ENCODE results near the gene MFAP3. TPM values are rescaled to one million over a fixed set of nuclear protein-coding genes. Genes with fewer than 3 reads are reported as not detected.
"Not testable (repeated sequence)": the region's sequence is repeated elsewhere in the genome, so short reads cannot be mapped to it uniquely, and the experiment has no call there.

MFAP3 gene
- total and polyA plus RNA-seq, 2 donors (not counting 3 experiments of a cell fraction or from before 2014, with no cell fraction given), result 19.5 to 35.3 TPM

GRCh38 chr5:154015071-154015693, 23.6 kb upstream of the MFAP3 start:
- intact Hi-C loops (cut with micrococcal nuclease), result no loop called here
- DNase-seq (ENCODE audit: low read depth, low spot score), result peak; percentile 24

GRCh38 chr5:154018919-154019318, 19.8 kb upstream of the MFAP3 start:
- H3K9me3 ChIP-seq (replicated peaks; ENCODE audit: control insufficient read depth, insufficient read depth, low read length); FAIRE-seq; DNase-seq (ENCODE audit: low read depth, low spot score); POLR2A ChIA-PET; H3K9ac ChIP-seq (replicated peaks; ENCODE audit: extremely low read depth, insufficient read depth, low read length); H3K4me1 ChIP-seq (ENCODE audit: control insufficient read depth, extremely low read depth, insufficient read depth, low read length); H4K20me1 ChIP-seq (replicated peaks; ENCODE audit: control insufficient read depth, extremely low read depth, insufficient read depth, low read length); H3K27me3 ChIP-seq (ENCODE audit: control insufficient read depth in 2 of 2, insufficient read depth in 2 of 2, low read length in 2 of 2); H3K4me2 ChIP-seq (ENCODE audit: insufficient read depth, low read length); intact Hi-C loops (cut with micrococcal nuclease); BruUV-seq (replicated peaks); dilution Hi-C loops (cut with MboI; ENCODE audit: extremely low pct_ligation_motif_present, low sequenced_read_pairs); CTCF ChIA-PET; H3K36me3 ChIP-seq (ENCODE audit: control insufficient read depth in 2 of 2, extremely low read depth in 1 of 2, insufficient read depth in 2 of 2, low read length in 2 of 2); H3K9me1 ChIP-seq (replicated peaks; ENCODE audit: control insufficient read depth, extremely low read depth, insufficient read depth, low read length); H2AFZ ChIP-seq (ENCODE audit: low read depth, low read length); H3K79me2 ChIP-seq (ENCODE audit: control insufficient read depth, insufficient read depth, low read length); H3K4me3 ChIP-seq (replicated peaks in 1 of 3; ENCODE audit: insufficient read depth in 1 of 3, low read depth in 1 of 3, low read length in 3 of 3); H3K27ac ChIP-seq (ENCODE audit: insufficient read depth, low read depth, low read length): not testable (repeated sequence)

More at GRCh38 chr5:154015071-154015693, 23.6 kb upstream of the MFAP3 start:
- H3K27me3 ChIP-seq (ENCODE audit: control insufficient read depth in 2 of 2, insufficient read depth in 2 of 2, low read length in 2 of 2), result no peaks in the 10 kb centered on the region
- dilution Hi-C loops (cut with MboI; ENCODE audit: extremely low pct_ligation_motif_present, low sequenced_read_pairs), result no loop called here
- TF ChIP-seq GATA2 (IDR thresholded peaks at IDR 0.05; ENCODE audit: insufficient read depth, insufficient read length, low read depth, low read length) (peak; percentile 55), EZH2 (IDR thresholded peaks at IDR 0.05; ENCODE audit: borderline replicate concordance, low read depth, low read length, severe bottlenecking) (no peak)
- no peaks in the 10 kb centered on the region for H3K9me3 ChIP-seq (replicated peaks; ENCODE audit: control insufficient read depth, insufficient read depth, low read length)
- H3K4me2 ChIP-seq (ENCODE audit: insufficient read depth, low read length), result no peak overlapping the region
- no peak overlapping the region for H3K4me3 ChIP-seq (replicated peaks in 1 of 3; ENCODE audit: insufficient read depth in 1 of 3, low read depth in 1 of 3, low read length in 3 of 3)
- BruUV-seq (replicated peaks), result no TSS peak
- no peak overlapping the region for H3K9ac ChIP-seq (replicated peaks; ENCODE audit: extremely low read depth, insufficient read depth, low read length)
- peaks cover 0 to 8% of the 10 kb centered on the region in 2 experiments for H3K36me3 ChIP-seq (ENCODE audit: control insufficient read depth in 2 of 2, extremely low read depth in 1 of 2, insufficient read depth in 2 of 2, low read length in 2 of 2)
- FAIRE-seq, result no peak
- H3K27ac ChIP-seq (ENCODE audit: insufficient read depth, low read depth, low read length), result no peak overlapping the region
- ChIA-PET CTCF (interaction anchor here (0.7 to 1.8 kb wide), 3 partner anchors 10 to 372 kb away, joined by 3 to 7 read pairs (median 3); no protein-coding TSS in a partner anchor), POLR2A (interaction anchor here (1.0 kb wide), 1 partner anchor 24 kb away, joined by 3 read pairs; the partner anchor contains the start of genes FAM114A2 and MFAP3)
- no peaks in the 10 kb centered on the region for H3K9me1 ChIP-seq (replicated peaks; ENCODE audit: control insufficient read depth, extremely low read depth, insufficient read depth, low read length)
- no peaks in the 10 kb centered on the region for H3K79me2 ChIP-seq (ENCODE audit: control insufficient read depth, insufficient read depth, low read length)
- no peaks in the 10 kb centered on the region for H4K20me1 ChIP-seq (replicated peaks; ENCODE audit: control insufficient read depth, extremely low read depth, insufficient read depth, low read length)
- no peak overlapping the region for H2AFZ ChIP-seq (ENCODE audit: low read depth, low read length)
- peaks cover 4% of the 10 kb centered on the region for H3K4me1 ChIP-seq (ENCODE audit: control insufficient read depth, extremely low read depth, insufficient read depth, low read length)
